ELR (cell line): Measurements from ENCODE around the gene RAPH1.

ENCODE experiments used
- DNase-seq: peaks from one replicate; pipeline ENCODE4 v3.0.0-alpha.2; 2015; ENCODE audit warnings: low read depth

RAPH1 gene

DNA sequence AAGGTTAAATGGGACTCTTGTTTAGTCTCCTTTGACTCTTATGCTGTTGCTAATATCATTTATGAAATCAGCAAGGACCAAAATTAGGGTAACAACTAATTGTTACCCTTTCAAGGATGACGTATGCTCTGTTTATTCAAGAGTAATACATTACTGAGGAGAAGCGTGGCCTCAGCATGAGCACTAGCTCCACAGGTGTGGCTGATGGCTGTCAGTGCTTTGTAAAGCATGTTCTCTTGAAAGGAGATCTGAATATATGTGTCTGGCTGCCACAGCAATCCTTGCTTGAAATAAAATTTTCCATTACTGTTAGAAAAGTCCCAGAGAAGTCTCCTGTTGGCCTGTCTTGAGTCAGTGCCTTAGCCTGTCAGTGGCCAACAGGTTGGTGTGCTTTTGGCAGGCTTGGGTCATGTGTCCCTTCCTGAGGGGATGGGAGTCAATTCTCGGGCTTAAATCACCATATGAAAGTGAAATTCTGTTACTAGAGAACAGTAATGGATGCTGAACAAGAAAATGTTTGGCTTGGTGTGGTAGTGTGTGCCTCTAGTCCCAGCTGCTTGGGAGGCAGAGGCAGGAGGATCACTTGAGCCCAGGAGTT is 174.2 kb downstream of the RAPH1 start:
- no peak for DNase-seq

DNA sequence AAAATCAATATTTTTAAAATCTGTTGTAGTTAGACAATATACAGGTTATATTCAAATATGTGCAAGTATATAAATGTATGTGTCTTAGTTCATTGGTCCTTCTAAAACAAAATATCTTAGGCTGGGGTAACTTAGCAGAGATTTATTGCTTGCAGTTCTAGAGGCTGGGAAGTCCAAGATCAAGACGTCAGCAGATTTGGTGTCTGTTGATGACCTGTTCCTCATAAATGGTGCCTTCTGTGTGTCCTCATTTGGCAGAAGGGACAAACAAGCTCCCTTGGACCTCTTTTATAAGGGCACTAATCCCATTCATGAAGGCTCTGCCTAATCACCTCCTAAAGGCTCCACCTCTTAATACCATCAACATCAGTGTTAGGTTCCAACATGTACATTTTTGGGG is 175.7 kb downstream of the RAPH1 start:
- no peak for DNase-seq

DNA sequence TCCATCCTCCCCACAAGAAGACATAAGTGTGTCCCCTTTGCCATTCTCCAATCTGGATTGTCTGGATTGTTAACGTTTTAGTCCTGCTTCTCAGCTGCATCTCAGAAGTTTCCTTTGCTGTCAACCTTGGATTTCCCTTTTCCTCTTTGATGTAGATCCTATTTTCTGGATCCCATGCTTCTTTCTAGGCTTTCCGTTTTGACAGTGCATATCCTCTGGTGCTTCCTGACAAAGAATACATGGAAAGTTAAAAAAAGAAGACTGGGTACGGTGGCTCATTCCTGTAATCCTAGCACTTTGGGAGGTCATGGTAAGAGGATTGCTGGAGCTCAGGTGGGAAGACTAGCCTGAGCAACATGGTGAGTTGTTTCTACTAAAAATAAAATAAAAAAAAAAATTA is 180.1 kb downstream of the RAPH1 start:
- no peak for DNase-seq

DNA sequence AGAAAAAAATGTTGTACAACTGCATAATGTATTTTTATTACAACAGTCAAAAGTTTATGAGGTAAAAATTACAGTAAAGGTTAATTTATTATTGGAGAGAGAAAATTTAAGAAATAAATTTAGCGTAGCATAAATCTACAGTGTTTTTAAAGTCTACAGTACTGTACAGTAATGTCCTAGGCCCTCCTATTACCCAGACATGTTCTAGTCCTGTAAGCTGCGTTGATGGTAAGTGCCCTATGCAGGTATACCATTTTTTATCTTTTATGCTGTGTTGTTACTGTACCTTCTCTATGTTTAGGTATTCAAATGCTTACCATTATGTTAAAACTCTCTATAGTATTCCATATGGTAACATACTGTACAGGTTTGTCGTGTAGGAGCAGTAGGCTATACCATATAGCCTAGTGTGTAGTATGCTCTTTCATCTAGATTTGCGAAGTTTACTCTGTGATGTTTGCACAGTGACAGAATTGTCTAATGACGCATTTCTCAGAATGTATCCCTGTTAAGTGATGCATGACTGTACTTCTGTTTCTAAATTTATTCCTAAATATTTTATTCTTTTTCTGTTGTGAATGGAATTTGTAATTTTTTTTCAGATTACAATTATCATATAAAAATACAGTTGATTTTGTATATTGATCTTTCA is 182.4 kb downstream of the RAPH1 start:
- no peak for DNase-seq

DNA sequence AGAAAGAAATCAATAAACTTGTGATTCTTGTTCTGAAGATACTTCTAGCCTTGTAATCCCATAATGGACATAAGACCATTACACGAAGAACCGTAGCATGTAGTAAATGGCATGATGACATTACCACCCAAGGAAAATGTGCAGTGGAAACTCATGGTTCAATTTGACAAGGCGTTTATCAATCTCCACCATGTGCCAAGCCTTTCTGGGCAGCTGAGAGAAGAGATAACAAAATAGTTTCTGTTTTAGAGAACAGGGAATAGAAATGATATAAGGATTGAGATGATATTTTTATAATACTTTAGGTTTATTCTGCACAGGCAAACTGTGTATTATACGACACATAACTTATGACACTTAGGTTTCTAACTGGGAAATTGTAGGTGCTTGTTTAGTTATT is 187.7 kb downstream of the RAPH1 start:
- no peak for DNase-seq

DNA sequence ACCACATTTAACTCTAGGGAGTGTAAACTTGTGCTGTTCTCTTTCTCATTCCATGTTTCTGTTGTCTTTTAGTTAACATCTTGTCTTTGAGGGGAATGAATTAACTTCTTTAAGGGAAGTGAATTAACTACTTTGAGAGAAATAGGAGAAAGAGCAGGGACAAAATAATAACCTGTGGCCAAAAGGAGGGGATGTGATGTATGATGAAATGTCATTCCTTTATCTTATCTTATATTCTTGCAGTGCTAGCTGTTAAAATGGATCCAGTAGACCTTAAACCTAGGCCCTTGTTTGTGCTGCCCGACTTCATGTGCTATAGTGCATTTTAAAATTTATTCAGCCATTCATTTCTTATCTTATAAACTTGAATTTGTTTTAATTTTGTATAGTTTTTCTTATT is 188.5 kb downstream of the RAPH1 start:
- no peak for DNase-seq

DNA sequence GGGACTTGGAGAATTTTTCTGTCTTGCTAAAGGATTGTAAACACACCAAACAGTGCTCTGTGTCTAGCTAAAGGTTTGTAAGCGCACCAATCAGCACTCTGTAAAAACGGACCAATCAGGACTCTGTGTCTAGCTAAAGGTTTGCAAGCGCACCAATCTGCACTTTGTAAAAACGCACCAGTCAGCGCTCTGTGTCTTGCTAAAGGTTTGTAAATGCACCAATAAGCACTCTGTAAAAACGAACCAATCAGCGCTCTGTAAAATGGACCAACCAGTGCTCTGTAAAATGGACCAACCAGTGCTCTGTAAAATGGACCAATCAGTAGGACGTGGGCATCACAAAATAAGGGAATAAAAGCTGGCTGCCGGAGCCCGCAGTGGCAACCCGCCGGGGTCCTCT is 190.4 kb downstream of the RAPH1 start:
- no peak for DNase-seq
